Activated T-cell treated with anti-CD3 and anti-CD28 coated beads, Interleukin-2, amount 50 U/mL, for 48 hours (primary cell): Measurements from ENCODE around the gene DAP3.
"Not testable (repeated sequence)": the region's sequence is repeated elsewhere in the genome, so short reads cannot be mapped to it uniquely, and the experiment has no call there.

Experiments used
- DNase-seq, 2 experiments: peaks; one replicate each; pipeline ENCODE4 v3.0.0-alpha.2; 2020

Gene DAP3

GRCh38 chr1:155689081-155689607 is at the start of gene DAP3:
Gene DAP3 (plus strand): TSS chr1:155689091. CDS start chr1:155709780, 20,689 bp downstream.
- DNase-seq, result not testable (repeated sequence)

DNA sequence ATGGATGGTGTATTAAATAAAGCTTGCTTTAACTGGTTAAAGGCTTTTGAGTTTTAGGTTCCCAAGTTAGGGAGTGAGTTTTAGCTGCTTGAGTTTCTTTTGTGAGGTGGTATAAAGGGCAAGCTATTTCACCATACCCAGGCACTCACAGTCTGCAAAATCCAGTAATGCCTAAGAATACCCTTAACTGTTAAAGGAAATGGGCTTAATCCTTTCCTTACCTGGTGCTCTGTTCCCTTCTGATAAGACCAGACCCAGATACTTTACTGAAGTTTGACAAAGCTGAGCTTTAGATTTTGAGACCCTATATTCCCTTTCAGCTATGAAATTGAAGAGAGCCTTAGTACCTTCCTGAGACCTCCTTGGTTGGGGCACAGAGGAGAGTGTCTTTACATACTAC is 48.5 kb upstream of the DAP3 start:
- DNase-seq, result no peak

GRCh38 chr1:155642559-155643180 is 46.2 kb upstream of the DAP3 start:
- not testable (repeated sequence) for DNase-seq

- no peak for DNase-seq
These were observed 45.7 kb upstream of the DAP3 start for GRCh38 chr1:155643230-155643629.

GRCh38 chr1:155645034-155645598 is 43.8 kb upstream of the DAP3 start:
- no peak for DNase-seq

- DNase-seq, result no peak
These were observed 43.2 kb upstream of the DAP3 start for GRCh38 chr1:155645648-155646047.

- no peak for DNase-seq
These were observed 42.6 kb upstream of the DAP3 start for GRCh38 chr1:155646307-155646706.

DNA sequence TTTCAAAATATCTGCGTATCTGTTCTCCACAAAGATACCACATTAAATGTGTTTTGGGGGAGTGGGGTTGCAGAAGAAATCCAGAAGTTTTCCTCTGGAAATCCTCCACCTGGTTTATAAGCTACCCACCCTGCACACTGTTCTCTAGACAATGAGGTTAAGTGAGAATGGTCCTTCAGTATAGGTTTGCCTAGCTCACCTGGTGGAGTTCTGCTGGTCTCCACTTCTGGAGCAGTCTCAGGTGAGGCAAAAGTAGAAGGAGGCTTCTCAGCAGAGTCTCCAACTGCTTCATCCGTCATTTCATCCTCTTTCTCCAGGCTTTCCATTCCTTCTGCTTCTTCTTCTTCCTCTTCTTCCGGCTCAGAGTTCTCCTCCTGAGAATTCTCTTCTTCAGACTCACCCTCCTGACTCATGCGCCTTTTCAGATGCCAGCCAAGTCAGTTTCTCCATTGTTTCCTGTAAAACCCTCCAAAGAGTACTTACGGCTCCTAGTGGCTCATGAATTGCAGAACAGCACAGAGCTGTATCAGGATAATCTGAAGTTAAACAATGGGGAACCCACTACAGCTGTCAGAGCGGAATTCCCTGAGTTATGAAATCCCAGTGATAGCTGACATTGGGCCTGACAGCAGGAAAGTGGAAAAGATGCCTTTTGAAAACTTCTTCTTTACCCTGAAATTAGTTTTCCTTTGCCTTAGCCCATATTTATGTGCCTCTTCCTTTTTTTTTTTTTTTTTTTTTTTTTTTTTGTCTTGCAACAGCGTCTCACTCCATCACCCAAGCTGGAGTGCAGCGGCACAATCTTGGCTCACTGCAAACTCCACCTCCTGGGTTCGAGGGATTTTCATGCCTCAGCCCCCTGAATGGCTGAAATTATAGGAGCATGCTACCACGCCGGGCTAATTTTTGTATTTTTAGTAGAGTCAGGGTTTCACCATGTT is 40.4 kb upstream of the DAP3 start:
- DNase-seq, result no peak

DNA sequence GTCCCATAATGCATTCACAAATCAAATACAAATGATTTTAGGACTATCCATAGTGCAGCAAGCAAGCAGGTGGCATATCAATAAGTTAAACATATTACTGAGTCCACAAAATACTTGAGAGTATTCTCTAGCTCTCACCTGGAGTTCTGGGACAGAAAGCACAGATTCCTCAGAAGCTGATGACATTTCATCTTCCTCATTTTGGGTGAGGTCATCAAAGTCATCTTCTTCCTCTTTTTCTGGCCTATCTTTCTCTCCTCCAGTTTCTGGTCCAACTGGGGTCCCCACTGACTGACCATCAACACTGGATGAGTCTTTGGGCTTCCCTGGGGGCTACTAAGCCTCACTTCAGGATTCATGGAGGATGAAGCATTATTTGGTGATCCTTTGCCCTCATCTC is 39.2 kb upstream of the DAP3 start:
- DNase-seq, result no peak

GRCh38 chr1:155650231-155650757 is 38.6 kb upstream of the DAP3 start:
- DNase-seq, result no peak

- no peak for DNase-seq
These were observed 36.8 kb upstream of the DAP3 start for GRCh38 chr1:155651861-155652661.

GRCh38 chr1:155652951-155653350 is 35.9 kb upstream of the DAP3 start:
- no peak for DNase-seq

GRCh38 chr1:155657463-155657862 is 31.4 kb upstream of the DAP3 start:
- no peak for DNase-seq

DNA sequence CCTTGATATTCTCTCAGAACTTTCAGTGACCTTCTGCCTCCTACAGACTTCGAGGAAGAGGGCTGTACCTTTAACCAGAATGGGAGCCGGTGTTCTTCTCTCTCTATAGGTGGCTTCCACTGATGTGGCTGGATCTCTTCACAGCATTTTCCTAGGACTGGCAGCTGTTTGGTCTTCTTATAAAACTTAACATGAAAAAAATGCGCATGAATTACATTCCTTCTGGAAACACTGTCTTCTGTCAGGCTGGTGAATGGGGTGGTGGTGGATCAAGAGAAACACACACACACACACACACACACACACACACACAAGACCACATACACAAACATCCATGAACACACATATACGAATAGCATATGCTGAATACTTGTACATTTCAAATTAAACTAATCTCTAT is 27.7 kb upstream of the DAP3 start:
- not testable (repeated sequence) for DNase-seq

- DNase-seq, result no peak
These were observed 19.4 kb upstream of the DAP3 start for GRCh38 chr1:155669233-155670162.

DNA sequence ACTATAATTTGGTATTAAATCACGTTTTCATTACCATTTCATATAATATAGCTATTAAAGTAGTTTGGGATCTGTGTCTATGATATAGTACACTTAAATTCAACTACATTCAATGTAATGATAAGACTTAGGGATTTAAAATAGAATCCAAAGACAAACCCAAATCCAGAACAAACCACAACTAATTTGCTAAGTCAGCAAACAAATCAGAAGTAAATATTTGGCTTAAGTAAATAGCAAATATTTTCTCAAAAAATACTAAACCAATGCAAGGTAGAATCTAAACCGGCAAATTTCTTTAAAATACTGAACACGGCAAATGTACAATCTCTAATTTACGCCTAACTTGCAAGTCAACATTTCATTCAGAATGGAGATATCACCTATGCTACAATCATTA is 17.1 kb upstream of the DAP3 start:
- no peak for DNase-seq

DNA sequence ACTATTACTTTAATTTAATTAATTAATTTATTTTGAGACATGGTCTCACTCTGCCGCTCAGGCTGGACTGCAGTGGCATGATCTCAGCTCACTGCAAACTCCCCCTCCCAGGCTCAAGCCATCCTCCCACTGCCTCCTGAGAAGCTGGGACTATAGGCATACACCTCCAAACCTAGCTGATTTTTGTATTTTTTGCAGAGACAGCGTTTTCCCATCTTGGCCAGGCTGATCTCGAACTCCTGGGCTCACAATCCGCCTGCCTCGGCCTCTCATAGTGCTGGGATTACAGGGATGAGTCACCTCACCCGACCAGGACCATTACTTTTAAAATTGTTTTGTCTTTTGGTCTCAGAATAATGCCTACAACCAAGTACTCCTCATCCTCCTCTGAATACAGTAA is 15.9 kb upstream of the DAP3 start:
- no peak for DNase-seq

GRCh38 chr1:155678027-155678426 is 10.9 kb upstream of the DAP3 start:
- DNase-seq, result no peak

- DNase-seq, result not testable (repeated sequence)
These were observed 9.9 kb upstream of the DAP3 start for GRCh38 chr1:155678992-155679391.

- no peak for DNase-seq
These were observed 8.4 kb upstream of the DAP3 start for GRCh38 chr1:155680531-155680930.

DNA sequence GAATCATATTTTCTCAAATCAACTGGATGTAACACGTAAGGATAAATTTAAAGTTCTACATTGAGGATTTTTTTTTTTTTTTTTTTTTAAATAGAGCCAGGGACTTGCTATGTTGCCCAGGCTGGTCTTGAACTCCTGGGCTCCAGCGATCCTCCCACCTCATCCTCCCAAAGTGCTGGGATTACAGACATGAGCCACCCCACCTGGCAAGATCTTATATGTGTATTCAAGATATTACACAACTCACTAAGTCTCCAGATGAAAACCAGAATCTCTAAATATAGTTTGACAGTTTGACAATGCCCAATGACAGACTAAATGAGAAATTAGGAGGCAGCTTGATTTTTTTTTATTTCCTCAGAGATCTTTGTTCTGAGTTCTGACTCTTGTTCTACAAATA is 7.1 kb upstream of the DAP3 start:
- DNase-seq, result no peak
